ENCODE results near the gene COL28A1.

Gene COL28A1

GRCh38 chr7:7548407-7548806 lies 12.7 kb upstream of the COL28A1 start:
- Mint-ChIP-seq H3K4me1 (ENCODE audit: low read depth) (no peaks in the 10 kb centered on the region), H3K36me3 (no peaks in the 10 kb centered on the region), H3K27me3 (no peaks in the 10 kb centered on the region), H3K9me3 (ENCODE audit: low read depth) (no peaks in the 10 kb centered on the region), H3K4me3 (no peak overlapping the region), H3K27ac (no peak overlapping the region)

GRCh38 chr7:7542251-7542835 lies 6.7 kb upstream of the COL28A1 start:
- Mint-ChIP-seq H3K4me3 (no peak overlapping the region), H3K9me3 (ENCODE audit: low read depth) (no peaks in the 10 kb centered on the region), H3K27ac (no peak overlapping the region), H3K36me3 (no peaks in the 10 kb centered on the region), H3K4me1 (ENCODE audit: low read depth) (no peaks in the 10 kb centered on the region), H3K27me3 (no peaks in the 10 kb centered on the region)

- Mint-ChIP-seq H3K4me1 (ENCODE audit: low read depth) (no peaks in the 10 kb centered on the region), H3K36me3 (no peaks in the 10 kb centered on the region), H3K27ac (no peak overlapping the region)
These were observed 4.0 kb upstream of the COL28A1 start for GRCh38 chr7:7539711-7540110.

GRCh38 chr7:7539152-7539551 lies 3.5 kb upstream of the COL28A1 start:
- Mint-ChIP-seq H3K4me1 (ENCODE audit: low read depth) (no peaks in the 10 kb centered on the region), H3K27me3 (peaks cover 2% of the 10 kb centered on the region), H3K9me3 (ENCODE audit: low read depth) (peaks cover 4% of the 10 kb centered on the region), H3K27ac (no peak overlapping the region), H3K4me3 (no peak overlapping the region), H3K36me3 (no peaks in the 10 kb centered on the region)

More at GRCh38 chr7:7539711-7540110, 4.0 kb upstream of the COL28A1 start:
- Mint-ChIP-seq H3K4me3 (no peak overlapping the region), H3K27me3 (peaks cover 2% of the 10 kb centered on the region), H3K9me3 (ENCODE audit: low read depth) (peaks cover under 1% of the 10 kb centered on the region)

GRCh38 chr7:7537711-7538110 lies 2.0 kb upstream of the COL28A1 start:
- Mint-ChIP-seq H3K4me1 (ENCODE audit: low read depth) (no peaks in the 10 kb centered on the region), H3K27ac (no peak overlapping the region), H3K9me3 (ENCODE audit: low read depth) (peaks cover 4% of the 10 kb centered on the region), H3K4me3 (no peak overlapping the region), H3K27me3 (peaks cover 5% of the 10 kb centered on the region), H3K36me3 (no peaks in the 10 kb centered on the region)

GRCh38 chr7:7536396-7537019 lies 835 bp upstream of the COL28A1 start:
- no peak overlapping the region for H3K4me3 Mint-ChIP-seq
- no peaks in the 10 kb centered on the region for H3K4me1 Mint-ChIP-seq (ENCODE audit: low read depth)
- peaks cover 4% of the 10 kb centered on the region for H3K9me3 Mint-ChIP-seq (ENCODE audit: low read depth)
- peaks cover 5% of the 10 kb centered on the region for H3K27me3 Mint-ChIP-seq
- H3K36me3 Mint-ChIP-seq, result no peaks in the 10 kb centered on the region
- no peak overlapping the region for H3K27ac Mint-ChIP-seq

- no peaks in the 10 kb centered on the region for H3K4me1 Mint-ChIP-seq (ENCODE audit: low read depth)
- H3K9me3 Mint-ChIP-seq (ENCODE audit: low read depth), result peaks cover 4% of the 10 kb centered on the region
- H3K4me3 Mint-ChIP-seq, result no peak overlapping the region
- no peak overlapping the region for H3K27ac Mint-ChIP-seq
- H3K27me3 Mint-ChIP-seq, result peaks cover 5% of the 10 kb centered on the region
- no peaks in the 10 kb centered on the region for H3K36me3 Mint-ChIP-seq
These were observed 1.7 kb downstream of the COL28A1 start for GRCh38 chr7:7533831-7534430.

- H3K36me3 Mint-ChIP-seq, result no peaks in the 10 kb centered on the region
These were observed 6.3 kb downstream of the COL28A1 start for GRCh38 chr7:7529328-7529727.

GRCh38 chr7:7527047-7527446 lies 8.6 kb downstream of the COL28A1 start:
- no peak overlapping the region for H3K4me3 Mint-ChIP-seq
- peaks cover 2% of the 10 kb centered on the region for H3K27me3 Mint-ChIP-seq

More at GRCh38 chr7:7529328-7529727, 6.3 kb downstream of the COL28A1 start:
- Mint-ChIP-seq H3K9me3 (ENCODE audit: low read depth) (no peaks in the 10 kb centered on the region), H3K4me1 (ENCODE audit: low read depth) (no peaks in the 10 kb centered on the region), H3K27ac (no peak overlapping the region), H3K4me3 (no peak overlapping the region), H3K27me3 (peaks cover 5% of the 10 kb centered on the region)

GRCh38 chr7:7526006-7526405 lies 9.7 kb downstream of the COL28A1 start:
- Mint-ChIP-seq H3K4me1 (ENCODE audit: low read depth) (no peaks in the 10 kb centered on the region), H3K9me3 (ENCODE audit: low read depth) (no peaks in the 10 kb centered on the region), H3K27me3 (peaks cover 2% of the 10 kb centered on the region), H3K36me3 (no peaks in the 10 kb centered on the region), H3K27ac (no peak overlapping the region), H3K4me3 (no peak overlapping the region)

More at GRCh38 chr7:7527047-7527446, 8.6 kb downstream of the COL28A1 start:
- no peaks in the 10 kb centered on the region for H3K36me3 Mint-ChIP-seq
- H3K4me1 Mint-ChIP-seq (ENCODE audit: low read depth), result no peaks in the 10 kb centered on the region
- no peaks in the 10 kb centered on the region for H3K9me3 Mint-ChIP-seq (ENCODE audit: low read depth)
- H3K27ac Mint-ChIP-seq, result no peak overlapping the region

GRCh38 chr7:7524121-7524520 lies 11.6 kb downstream of the COL28A1 start:
- Mint-ChIP-seq H3K4me1 (ENCODE audit: low read depth) (no peaks in the 10 kb centered on the region), H3K27me3 (peaks cover 2% of the 10 kb centered on the region), H3K36me3 (no peaks in the 10 kb centered on the region)

GRCh38 chr7:7522421-7522820 lies 13.3 kb downstream of the COL28A1 start:
- peaks cover 2% of the 10 kb centered on the region for H3K27me3 Mint-ChIP-seq
- H3K27ac Mint-ChIP-seq, result no peak overlapping the region
- no peaks in the 10 kb centered on the region for H3K36me3 Mint-ChIP-seq
- no peak overlapping the region for H3K4me3 Mint-ChIP-seq
- H3K4me1 Mint-ChIP-seq (ENCODE audit: low read depth), result no peaks in the 10 kb centered on the region
- H3K9me3 Mint-ChIP-seq (ENCODE audit: low read depth), result no peaks in the 10 kb centered on the region

More at GRCh38 chr7:7524121-7524520, 11.6 kb downstream of the COL28A1 start:
- no peaks in the 10 kb centered on the region for H3K9me3 Mint-ChIP-seq (ENCODE audit: low read depth)
- no peak overlapping the region for H3K27ac Mint-ChIP-seq
- no peak overlapping the region for H3K4me3 Mint-ChIP-seq

GRCh38 chr7:7521259-7521658 lies 14.4 kb downstream of the COL28A1 start:
- Mint-ChIP-seq H3K27ac (no peak overlapping the region), H3K36me3 (no peaks in the 10 kb centered on the region), H3K9me3 (ENCODE audit: low read depth) (no peaks in the 10 kb centered on the region), H3K4me1 (ENCODE audit: low read depth) (no peaks in the 10 kb centered on the region), H3K4me3 (no peak overlapping the region), H3K27me3 (peaks cover under 1% of the 10 kb centered on the region)

- H3K27ac Mint-ChIP-seq, result no peak overlapping the region
- H3K36me3 Mint-ChIP-seq, result no peaks in the 10 kb centered on the region
- H3K9me3 Mint-ChIP-seq (ENCODE audit: low read depth), result no peaks in the 10 kb centered on the region
- no peaks in the 10 kb centered on the region for H3K27me3 Mint-ChIP-seq
- no peaks in the 10 kb centered on the region for H3K4me1 Mint-ChIP-seq (ENCODE audit: low read depth)
- no peak overlapping the region for H3K4me3 Mint-ChIP-seq
These were observed 16.1 kb downstream of the COL28A1 start for GRCh38 chr7:7519528-7519927.

- no peak overlapping the region for H3K27ac Mint-ChIP-seq
These were observed 16.6 kb downstream of the COL28A1 start for GRCh38 chr7:7519056-7519455.

More at GRCh38 chr7:7519056-7519455, 16.6 kb downstream of the COL28A1 start:
- Mint-ChIP-seq H3K9me3 (ENCODE audit: low read depth) (no peaks in the 10 kb centered on the region), H3K4me3 (no peak overlapping the region), H3K36me3 (no peaks in the 10 kb centered on the region), H3K27me3 (no peaks in the 10 kb centered on the region), H3K4me1 (ENCODE audit: low read depth) (no peaks in the 10 kb centered on the region)

Measured in activated naive CD8-positive, alpha-beta T cell (primary cell).